Activated CD4-positive, alpha-beta T cell treated with anti-CD3 and anti-CD28 coated beads for 36 hours (primary cell): ENCODE results near the gene FBXW2. TPM values are rescaled to one million over a fixed set of nuclear protein-coding genes. Genes with fewer than 3 reads are reported as not detected.

Experiments used
- ATAC-seq: fragments of 200-7000 bp; cut with Tn5 transposase; one replicate; pipeline ENCODE4 v1.10.0; 2021; ENCODE audit warnings: mild to moderate bottlenecking, moderate library complexity
- CTCF ChIA-PET: fragments of 350-600 bp; sonication (Branson Sonifier 250); formaldehyde crosslinking; loops from one replicate; lab custom pipeline; 2021; ENCODE audit warnings: antibody characterized with exemption; lab: Charles Lee
- POLR2A ChIA-PET: fragments of 350-600 bp; sonication (Branson Sonifier 250); formaldehyde crosslinking; loops from one replicate; lab custom pipeline; 2021; ENCODE audit warnings: antibody characterized with exemption, inconsistent platforms; lab: Charles Lee
- DNase-seq: peaks from one replicate; pipeline ENCODE4 v3.0.0-alpha.2; 2020
- H3K27ac Mint-ChIP-seq: one replicate; pipeline ENCODE4 v1.8.0; 2021; ENCODE audit warnings: mixed read lengths
- H3K27me3 Mint-ChIP-seq: one replicate; pipeline ENCODE4 v1.8.0; 2021; ENCODE audit warnings: mixed read lengths
- H3K36me3 Mint-ChIP-seq: one replicate; pipeline ENCODE4 v1.8.0; 2021; ENCODE audit warnings: low read depth, mixed read lengths
- H3K4me1 Mint-ChIP-seq: one replicate; pipeline ENCODE4 v1.8.0; 2021; ENCODE audit warnings: mixed read lengths
- H3K4me3 Mint-ChIP-seq: one replicate; pipeline ENCODE4 v1.8.0; 2021; ENCODE audit warnings: mild to moderate bottlenecking, moderate library complexity, mixed read lengths
- H3K9me3 Mint-ChIP-seq: one replicate; pipeline ENCODE4 v1.8.0; 2021; ENCODE audit warnings: low read depth, mixed read lengths
- intact Hi-C, 2 experiments: fragments of 100-400 bp; cut with DNase I in 1 of 2; cut with micrococcal nuclease in 1 of 2; formaldehyde crosslinking; loops; one replicate each; pipeline versions ENCODE4 v1.14.2 to v1.15.1; 2022 to 2024; cut with DNase I, micrococcal nuclease
- total RNA-seq, 2 experiments: library from RNA; stranded (reverse); gene quantifications; one replicate each; pipeline ENCODE4 v1.2.3, GENCODE V29; 2021

Gene FBXW2
- total RNA-seq, 2 experiments from 2014 or later = 53.0 to 68.1 TPM

- ChIA-PET POLR2A (no interaction called here), CTCF (no interaction called here)
- Mint-ChIP-seq H3K4me3 (no peak overlapping the region), H3K9me3 (no peaks in the 10 kb centered on the region), H3K27me3 (no peaks in the 10 kb centered on the region), H3K27ac (no peak overlapping the region), H3K36me3 (no peaks in the 10 kb centered on the region), H3K4me1 (peaks cover 32% of the 10 kb centered on the region)
- intact Hi-C loops = no loop called here
- no peak for ATAC-seq
- DNase-seq = no peak
These were observed 84.5 kb downstream of the FBXW2 start for GRCh38 chr9:120708526-120709224.

DNA sequence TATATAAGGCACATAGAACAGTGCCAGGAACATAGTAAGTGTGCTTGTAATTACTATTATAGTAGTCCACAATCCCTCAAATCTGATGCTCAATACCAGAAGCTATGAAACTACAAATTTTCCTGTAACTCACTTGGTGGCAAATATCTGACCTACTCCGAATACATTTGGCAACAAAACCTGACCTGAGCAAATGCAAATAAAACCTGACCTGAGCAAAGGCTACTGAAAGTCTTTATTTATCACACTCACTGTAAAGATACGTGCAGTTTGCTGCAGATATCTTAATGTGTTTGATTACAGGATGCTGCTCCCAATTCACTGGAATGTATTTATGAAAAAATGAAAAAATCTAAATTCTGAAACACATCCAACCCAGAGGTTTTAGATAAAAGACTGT lies 86.0 kb downstream of the FBXW2 start:
- CTCF ChIA-PET = interaction anchor here (1.3 kb wide), 1 partner anchor 87 kb away, joined by 4 read pairs; no protein-coding TSS in a partner anchor
- intact Hi-C loops = no loop called here
- H3K27me3 Mint-ChIP-seq = no peaks in the 10 kb centered on the region
- no peak for DNase-seq
- H3K9me3 Mint-ChIP-seq = no peaks in the 10 kb centered on the region
- no peak overlapping the region for H3K4me3 Mint-ChIP-seq
- peaks cover 21% of the 10 kb centered on the region for H3K4me1 Mint-ChIP-seq
- no peaks in the 10 kb centered on the region for H3K36me3 Mint-ChIP-seq
- H3K27ac Mint-ChIP-seq = no peak overlapping the region
- POLR2A ChIA-PET = no interaction called here
- no peak for ATAC-seq

Other genes with a start within 250 kb of the FBXW2 start
- 10 to 100 TPM; 68.8 to 85.8 TPM for gene CDK5RAP2, start 213.2 kb downstream of the FBXW2 start, total RNA-seq
- gene MEGF9, start 78.9 kb downstream of the FBXW2 start, total RNA-seq = 1 to 10 TPM; 3.3 to 3.6 TPM
- 10 to 100 TPM; 53.5 to 58.3 TPM for gene PSMD5, start 49.5 kb upstream of the FBXW2 start, total RNA-seq
- 100 to 1,000 TPM; 168 to 169 TPM for gene PHF19, start 83.8 kb upstream of the FBXW2 start, total RNA-seq
- gene TRAF1, start 133.4 kb upstream of the FBXW2 start, total RNA-seq = 100 to 1,000 TPM; 103 to 113 TPM